ENCODE data around the gene ADCYAP1.
A peak's percentile ranks its signal among the peaks of the same experiment; 100 is the strongest.

The ADCYAP1 gene

GRCh38 chr18:886076-886475 is 18.6 kb upstream of the ADCYAP1 start:
- H3K4me3 ChIP-seq (replicated peaks in 1 of 2; ENCODE audit: low read depth in 2 of 2, low read length in 2 of 2): no peak overlapping the region
- TF ChIP-seq CTCF (IDR thresholded peaks at IDR 0.05; ENCODE audit: low read depth, low read length): no peak
- no peak for DNase-seq (ENCODE audit: low read depth in 2 of 2)

- TF ChIP-seq CTCF (IDR thresholded peaks at IDR 0.05; ENCODE audit: low read depth, low read length): no peak
- no peak overlapping the region for H3K4me3 ChIP-seq (replicated peaks in 1 of 2; ENCODE audit: low read depth in 2 of 2, low read length in 2 of 2)
- DNase-seq (ENCODE audit: low read depth in 2 of 2): no peak
Observed at GRCh38 chr18:887716-888115, 17.0 kb upstream of the ADCYAP1 start.

DNA sequence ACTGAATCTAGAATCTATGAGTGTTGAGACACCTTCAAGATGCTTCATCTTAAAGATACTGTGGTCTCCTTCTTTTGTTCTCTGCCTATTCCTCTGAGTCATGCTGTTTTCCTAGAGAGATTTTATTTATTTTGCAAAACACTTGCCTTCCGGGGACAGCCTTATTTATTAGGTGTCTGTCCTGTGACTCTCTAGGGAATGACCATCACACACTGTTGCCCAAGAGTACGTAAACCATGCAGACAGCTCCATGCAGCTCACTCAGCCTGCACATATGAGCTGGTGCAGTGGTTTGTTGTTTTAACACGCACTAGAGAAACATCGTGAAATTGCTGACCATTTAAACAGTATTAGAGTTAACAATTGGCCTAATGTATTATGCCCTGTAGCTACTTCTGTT is 12.4 kb upstream of the ADCYAP1 start:
- no peak for DNase-seq (ENCODE audit: low read depth in 2 of 2)
- TF ChIP-seq CTCF (IDR thresholded peaks at IDR 0.05; ENCODE audit: low read depth, low read length): no peak

GRCh38 chr18:896315-896714 is 8.4 kb upstream of the ADCYAP1 start:
- no peak overlapping the region for H3K4me3 ChIP-seq (replicated peaks in 1 of 2; ENCODE audit: low read depth in 2 of 2, low read length in 2 of 2)
- no peak for DNase-seq (ENCODE audit: low read depth in 2 of 2)
- no peak for TF ChIP-seq CTCF (IDR thresholded peaks at IDR 0.05; ENCODE audit: low read depth, low read length)

More for the DNA sequence above, 12.4 kb upstream of the ADCYAP1 start:
- H3K4me3 ChIP-seq (replicated peaks in 1 of 2; ENCODE audit: low read depth in 2 of 2, low read length in 2 of 2): no peak overlapping the region

- DNase-seq (ENCODE audit: low read depth in 2 of 2): no peak
- no peak overlapping the region for H3K4me3 ChIP-seq (replicated peaks in 1 of 2; ENCODE audit: low read depth in 2 of 2, low read length in 2 of 2)
- TF ChIP-seq CTCF (IDR thresholded peaks at IDR 0.05; ENCODE audit: low read depth, low read length): no peak
Observed at GRCh38 chr18:901761-902160, 2.9 kb upstream of the ADCYAP1 start.

DNA sequence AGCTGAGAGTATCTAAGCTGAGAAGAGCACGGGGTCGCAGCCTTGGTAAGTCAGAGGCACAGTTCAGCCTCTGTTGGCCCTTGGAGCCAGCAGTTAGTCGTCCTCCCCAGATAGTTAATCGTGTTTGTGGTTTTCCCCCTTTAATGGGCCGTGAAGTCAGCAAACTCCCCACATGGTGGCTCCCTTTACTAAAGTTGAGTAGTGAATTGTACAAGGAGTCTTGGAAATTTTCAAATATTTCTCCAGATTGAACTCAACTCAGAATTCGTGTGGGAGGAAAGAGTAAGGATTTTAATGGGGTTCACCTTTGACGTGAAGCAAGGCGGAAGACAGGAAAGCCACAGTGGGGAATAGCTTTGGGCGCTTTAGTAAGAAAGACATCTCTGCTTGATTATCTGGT is 2.4 kb upstream of the ADCYAP1 start:
- DNase-seq (ENCODE audit: low read depth in 2 of 2): peak; percentile 47 to 54
- no peak for TF ChIP-seq CTCF (IDR thresholded peaks at IDR 0.05; ENCODE audit: low read depth, low read length)
- H3K4me3 ChIP-seq (replicated peaks in 1 of 2; ENCODE audit: low read depth in 2 of 2, low read length in 2 of 2): no peak overlapping the region

DNA sequence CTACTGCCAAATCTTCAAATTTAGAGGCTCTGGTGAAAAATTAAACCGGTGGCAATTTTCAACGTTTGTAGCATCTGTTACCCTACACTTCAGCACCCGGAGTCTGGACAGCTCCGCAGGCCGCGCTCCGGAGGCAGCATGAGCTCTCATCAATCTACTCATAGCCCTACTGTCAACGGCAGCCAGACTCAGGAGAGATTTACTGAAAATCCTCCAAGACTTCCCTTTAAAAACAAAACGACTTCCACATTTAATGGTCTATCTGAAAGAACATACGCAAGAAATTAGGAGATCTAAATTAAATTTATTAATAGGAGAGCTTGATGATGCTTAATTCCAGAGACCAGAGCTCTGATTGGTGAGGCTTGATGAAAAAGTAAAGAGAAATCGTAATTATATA is 970 bp upstream of the ADCYAP1 start:
- TF ChIP-seq CTCF (IDR thresholded peaks at IDR 0.05; ENCODE audit: low read depth, low read length): no peak
- DNase-seq (ENCODE audit: low read depth in 2 of 2): peak; percentile 55 to 61
- no peak overlapping the region for H3K4me3 ChIP-seq (replicated peaks in 1 of 2; ENCODE audit: low read depth in 2 of 2, low read length in 2 of 2)
